ENCODE data around the gene LDB3.

The LDB3 gene

GRCh38 chr10:86657396-86658011 lies 10.8 kb upstream of the LDB3 start:
- peaks cover 0 to 10% (median 2%) of the 10 kb centered on the region in 5 donors for H3K27me3 ChIP-seq (ENCODE audit: control insufficient read depth in 5 of 5, insufficient read depth in 4 of 5, low read length in 5 of 5)
- H3K4me3 ChIP-seq (ENCODE audit: low read depth in 1 of 5, low read length in 5 of 5), result no peak overlapping the region
- H3K36me3 ChIP-seq (ENCODE audit: control insufficient read depth in 5 of 5, insufficient read depth in 5 of 5, low read length in 5 of 5), result no peaks in the 10 kb centered on the region
- H3K9ac ChIP-seq (ENCODE audit: low read length in 5 of 5), result no peak overlapping the region
- peaks cover 0 to 2% (median 0%) of the 10 kb centered on the region in 5 donors for H3K4me1 ChIP-seq (ENCODE audit: control insufficient read depth in 5 of 5, insufficient read depth in 5 of 5, low read length in 5 of 5)
- H3K27ac ChIP-seq (ENCODE audit: low read depth, low read length), result no peak overlapping the region
- no peaks in the 10 kb centered on the region for H3K9me3 ChIP-seq (ENCODE audit: control insufficient read depth in 5 of 5, low read length in 5 of 5)

- H3K9me3 ChIP-seq (ENCODE audit: control insufficient read depth in 5 of 5, low read length in 5 of 5), result no peaks in the 10 kb centered on the region
- H3K4me1 ChIP-seq (ENCODE audit: control insufficient read depth in 5 of 5, insufficient read depth in 5 of 5, low read length in 5 of 5), result peaks cover 0 to 2% (median 0%) of the 10 kb centered on the region in 5 donors
- no peak overlapping the region for H3K4me3 ChIP-seq (ENCODE audit: low read depth in 1 of 5, low read length in 5 of 5)
- H3K27ac ChIP-seq (ENCODE audit: low read depth, low read length), result no peak overlapping the region
- peaks cover 0 to 10% (median 2%) of the 10 kb centered on the region in 5 donors for H3K27me3 ChIP-seq (ENCODE audit: control insufficient read depth in 5 of 5, insufficient read depth in 4 of 5, low read length in 5 of 5)
- H3K9ac ChIP-seq (ENCODE audit: low read length in 5 of 5), result no peak overlapping the region
- H3K36me3 ChIP-seq (ENCODE audit: control insufficient read depth in 5 of 5, insufficient read depth in 5 of 5, low read length in 5 of 5), result no peaks in the 10 kb centered on the region
Measured at GRCh38 chr10:86658261-86658741, 10.0 kb upstream of the LDB3 start.

- H3K9ac ChIP-seq (ENCODE audit: low read length in 5 of 5), result no peak overlapping the region
- H3K36me3 ChIP-seq (ENCODE audit: control insufficient read depth in 5 of 5, insufficient read depth in 5 of 5, low read length in 5 of 5), result no peaks in the 10 kb centered on the region
- peaks cover 0 to 2% (median 0%) of the 10 kb centered on the region in 5 donors for H3K4me1 ChIP-seq (ENCODE audit: control insufficient read depth in 5 of 5, insufficient read depth in 5 of 5, low read length in 5 of 5)
- no peaks in the 10 kb centered on the region for H3K9me3 ChIP-seq (ENCODE audit: control insufficient read depth in 5 of 5, low read length in 5 of 5)
- no peak overlapping the region for H3K4me3 ChIP-seq (ENCODE audit: low read depth in 1 of 5, low read length in 5 of 5)
- no peak overlapping the region for H3K27ac ChIP-seq (ENCODE audit: low read depth, low read length)
- peaks cover 0 to 10% (median 2%) of the 10 kb centered on the region in 5 donors for H3K27me3 ChIP-seq (ENCODE audit: control insufficient read depth in 5 of 5, insufficient read depth in 4 of 5, low read length in 5 of 5)
Measured at GRCh38 chr10:86658751-86659150, 9.6 kb upstream of the LDB3 start.

- Histone ChIP-seq H3K9me3 (ENCODE audit: control insufficient read depth in 5 of 5, low read length in 5 of 5) (no peaks in the 10 kb centered on the region), H3K4me1 (ENCODE audit: control insufficient read depth in 5 of 5, insufficient read depth in 5 of 5, low read length in 5 of 5) (peaks cover 0 to 2% (median 0%) of the 10 kb centered on the region in 5 donors)
Measured at GRCh38 chr10:86659161-86659691, 9.1 kb upstream of the LDB3 start.

GRCh38 chr10:86659721-86660453 lies 8.4 kb upstream of the LDB3 start:
- no peak overlapping the region for H3K27ac ChIP-seq (ENCODE audit: low read depth, low read length)

More at GRCh38 chr10:86659161-86659691, 9.1 kb upstream of the LDB3 start:
- Histone ChIP-seq H3K27ac (ENCODE audit: low read depth, low read length) (no peak overlapping the region), H3K27me3 (ENCODE audit: control insufficient read depth in 5 of 5, insufficient read depth in 4 of 5, low read length in 5 of 5) (peaks cover 0 to 10% (median 2%) of the 10 kb centered on the region in 5 donors), H3K9ac (ENCODE audit: low read length in 5 of 5) (no peak overlapping the region), H3K36me3 (ENCODE audit: control insufficient read depth in 5 of 5, insufficient read depth in 5 of 5, low read length in 5 of 5) (no peaks in the 10 kb centered on the region), H3K4me3 (ENCODE audit: low read depth in 1 of 5, low read length in 5 of 5) (no peak overlapping the region)

GRCh38 chr10:86661161-86662025 lies 6.9 kb upstream of the LDB3 start:
- peaks cover 0 to 9% (median 0%) of the 10 kb centered on the region in 5 donors for H3K4me1 ChIP-seq (ENCODE audit: control insufficient read depth in 5 of 5, insufficient read depth in 5 of 5, low read length in 5 of 5)

More at GRCh38 chr10:86659721-86660453, 8.4 kb upstream of the LDB3 start:
- Histone ChIP-seq H3K4me1 (ENCODE audit: control insufficient read depth in 5 of 5, insufficient read depth in 5 of 5, low read length in 5 of 5) (peaks cover 0 to 4% (median 0%) of the 10 kb centered on the region in 5 donors), H3K9ac (ENCODE audit: low read length in 5 of 5) (no peak overlapping the region), H3K36me3 (ENCODE audit: control insufficient read depth in 5 of 5, insufficient read depth in 5 of 5, low read length in 5 of 5) (no peaks in the 10 kb centered on the region), H3K27me3 (ENCODE audit: control insufficient read depth in 5 of 5, insufficient read depth in 4 of 5, low read length in 5 of 5) (peaks cover 0 to 10% (median 2%) of the 10 kb centered on the region in 5 donors), H3K4me3 (ENCODE audit: low read depth in 1 of 5, low read length in 5 of 5) (no peak overlapping the region), H3K9me3 (ENCODE audit: control insufficient read depth in 5 of 5, low read length in 5 of 5) (no peaks in the 10 kb centered on the region)

GRCh38 chr10:86662186-86663045 lies 5.9 kb upstream of the LDB3 start:
- no peak overlapping the region for H3K27ac ChIP-seq (ENCODE audit: low read depth, low read length)
- no peak overlapping the region for H3K4me3 ChIP-seq (ENCODE audit: low read depth in 1 of 5, low read length in 5 of 5)
- no peaks in the 10 kb centered on the region for H3K36me3 ChIP-seq (ENCODE audit: control insufficient read depth in 5 of 5, insufficient read depth in 5 of 5, low read length in 5 of 5)
- no peaks in the 10 kb centered on the region for H3K9me3 ChIP-seq (ENCODE audit: control insufficient read depth in 5 of 5, low read length in 5 of 5)
- H3K27me3 ChIP-seq (ENCODE audit: control insufficient read depth in 5 of 5, insufficient read depth in 4 of 5, low read length in 5 of 5), result peaks cover 0 to 12% (median 2%) of the 10 kb centered on the region in 5 donors
- H3K9ac ChIP-seq (ENCODE audit: low read length in 5 of 5), result no peak overlapping the region
- H3K4me1 ChIP-seq (ENCODE audit: control insufficient read depth in 5 of 5, insufficient read depth in 5 of 5, low read length in 5 of 5), result peaks cover 2 to 13% (median 9%) of the 10 kb centered on the region in 5 donors

More at GRCh38 chr10:86661161-86662025, 6.9 kb upstream of the LDB3 start:
- Histone ChIP-seq H3K9ac (ENCODE audit: low read length in 5 of 5) (no peak overlapping the region), H3K36me3 (ENCODE audit: control insufficient read depth in 5 of 5, insufficient read depth in 5 of 5, low read length in 5 of 5) (no peaks in the 10 kb centered on the region), H3K4me3 (ENCODE audit: low read depth in 1 of 5, low read length in 5 of 5) (no peak overlapping the region), H3K27ac (ENCODE audit: low read depth, low read length) (no peak overlapping the region), H3K27me3 (ENCODE audit: control insufficient read depth in 5 of 5, insufficient read depth in 4 of 5, low read length in 5 of 5) (peaks cover 0 to 8% (median 2%) of the 10 kb centered on the region in 5 donors), H3K9me3 (ENCODE audit: control insufficient read depth in 5 of 5, low read length in 5 of 5) (no peaks in the 10 kb centered on the region)

- Histone ChIP-seq H3K36me3 (ENCODE audit: control insufficient read depth in 5 of 5, insufficient read depth in 5 of 5, low read length in 5 of 5) (no peaks in the 10 kb centered on the region), H3K27me3 (ENCODE audit: control insufficient read depth in 5 of 5, insufficient read depth in 4 of 5, low read length in 5 of 5) (peaks cover 0 to 12% (median 2%) of the 10 kb centered on the region in 5 donors), H3K4me3 (ENCODE audit: low read depth in 1 of 5, low read length in 5 of 5) (no peak overlapping the region), H3K4me1 (ENCODE audit: control insufficient read depth in 5 of 5, insufficient read depth in 5 of 5, low read length in 5 of 5) (peaks cover 2 to 19% (median 14%) of the 10 kb centered on the region in 5 donors), H3K9ac (ENCODE audit: low read length in 5 of 5) (no peak overlapping the region), H3K9me3 (ENCODE audit: control insufficient read depth in 5 of 5, low read length in 5 of 5) (no peaks in the 10 kb centered on the region), H3K27ac (ENCODE audit: low read depth, low read length) (no peak overlapping the region)
Measured at GRCh38 chr10:86663046-86663345, 5.3 kb upstream of the LDB3 start.

All from subcutaneous abdominal adipose tissue (tissue), 5 donors.